ENCODE data around the gene COL2A1. TPM values are rescaled to one million over a fixed set of nuclear protein-coding genes. Genes with fewer than 3 reads are reported as not detected.

Gene COL2A1
- total RNA-seq (2022; extraction: Qiagen RNA extraction): 0.06 to 0.18 TPM (median 0.11 TPM) in 5 replicates

DNA sequence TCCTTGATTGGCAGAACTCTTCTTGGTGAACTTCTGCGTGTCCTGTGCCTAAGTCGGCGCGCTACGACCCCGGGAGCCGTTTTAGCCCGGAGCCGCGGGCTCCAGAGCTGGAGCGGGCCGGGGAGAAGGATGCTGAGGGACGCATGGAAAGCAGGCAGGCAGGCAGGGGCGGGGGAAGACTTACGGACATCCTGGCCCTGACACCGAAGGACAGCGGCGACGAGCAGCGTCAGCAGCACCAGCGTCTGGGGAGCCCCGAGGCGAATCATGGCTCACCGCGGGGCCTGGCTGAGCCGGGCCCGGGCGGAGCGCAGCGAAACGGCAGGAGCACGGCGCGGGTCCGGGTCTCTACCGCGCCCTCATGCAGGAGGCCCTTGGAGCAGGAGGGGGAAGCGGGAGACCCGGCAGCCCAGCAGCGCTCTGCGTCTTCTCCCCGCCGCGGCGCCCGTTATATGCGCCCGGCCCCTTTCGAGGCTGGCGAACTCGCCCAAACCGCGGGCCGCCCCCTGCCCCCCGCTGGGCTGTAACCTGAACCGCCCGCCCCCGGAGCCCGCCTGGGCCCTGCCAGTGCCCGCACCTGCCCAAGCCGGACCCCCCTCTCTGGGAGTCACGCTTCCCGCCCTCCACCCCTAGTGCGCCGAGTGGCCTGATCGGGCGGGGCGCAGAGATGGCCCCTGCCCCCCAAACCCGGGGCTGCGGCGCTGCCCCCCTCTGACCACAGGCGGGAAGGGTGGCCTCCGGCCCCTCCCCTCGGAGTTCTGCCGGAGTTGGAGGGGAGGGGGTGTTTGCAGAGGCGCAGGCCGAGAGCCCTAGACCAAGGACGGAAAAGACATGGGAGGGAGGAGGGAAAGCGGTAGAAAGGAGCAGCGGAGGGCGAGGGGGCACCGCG is at the start of gene COL2A1:
Gene COL2A1, minus strand, starts transcription at position 424 of the 889 bp plus-strand sequence. Its CDS starts 155 bp downstream, at position 269.

DNA sequence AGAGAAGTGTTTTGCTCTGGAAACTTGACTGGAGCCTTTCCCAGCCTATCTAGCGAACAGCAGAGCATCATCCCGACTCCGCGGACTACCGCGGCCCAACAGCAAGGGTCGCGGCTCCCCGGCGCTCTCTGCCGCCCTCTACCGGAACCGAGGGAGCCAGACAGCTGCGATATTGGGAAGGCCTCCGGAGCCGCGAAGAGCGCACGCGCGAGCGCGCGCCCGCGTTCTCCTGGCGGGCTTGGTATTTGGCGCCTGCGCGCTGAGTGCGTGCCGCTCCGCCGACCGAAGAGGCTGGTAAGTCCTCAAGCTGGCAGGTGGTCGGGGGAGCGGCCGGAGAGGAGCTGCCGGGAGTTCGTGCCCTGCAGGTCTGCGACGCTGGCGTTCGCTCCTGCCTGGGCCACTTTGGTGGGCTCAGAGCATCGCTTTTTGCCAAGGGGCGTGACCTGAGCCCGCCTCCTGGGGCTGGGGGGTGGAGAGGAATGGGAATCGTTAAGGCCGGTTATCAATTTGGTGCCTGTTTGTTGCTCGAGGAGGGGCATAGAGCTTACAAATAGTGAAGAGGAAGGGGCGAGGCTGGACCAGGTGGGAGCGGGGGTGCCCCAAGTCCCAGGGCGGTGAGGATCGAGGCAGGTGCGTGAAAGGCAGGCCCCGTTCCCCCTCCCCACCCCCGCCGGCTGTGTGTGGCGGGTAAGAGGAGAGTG is 40.8 kb downstream of the COL2A1 start, which contains the start of gene TMEM106C:
Gene TMEM106C, plus strand, starts transcription at position 257 of the 701 bp plus-strand sequence. CDS start 641 bp downstream, outside the sequence.

Other genes starting within 250 kb of the COL2A1 start
- gene RAPGEF3, start 245.6 kb downstream of the COL2A1 start, total RNA-seq (2022; extraction: Qiagen RNA extraction): 0.51 to 0.72 TPM (median 0.60 TPM) in 5 replicates
- gene SLC48A1, start 231.2 kb downstream of the COL2A1 start, total RNA-seq (2022; extraction: Qiagen RNA extraction): 21.1 to 30.5 TPM (median 27.9 TPM) in 5 replicates
- 47.6 to 73.5 TPM (median 65.8 TPM) in 5 replicates for gene HDAC7, start 184.6 kb downstream of the COL2A1 start, total RNA-seq (2022; extraction: Qiagen RNA extraction)
- 2.7 to 3.5 TPM (median 3.1 TPM) in 5 replicates for gene VDR, start 99.5 kb downstream of the COL2A1 start, total RNA-seq (2022; extraction: Qiagen RNA extraction)
- gene TMEM106C, start 40.9 kb downstream of the COL2A1 start, total RNA-seq (2022; extraction: Qiagen RNA extraction): 116 to 133 TPM (median 125 TPM) in 5 replicates
- 11.5 to 16.0 TPM (median 12.9 TPM) in 5 replicates for gene SENP1, start 101.6 kb upstream of the COL2A1 start, total RNA-seq (2022; extraction: Qiagen RNA extraction)
- gene PFKM, start 114.9 kb upstream of the COL2A1 start, total RNA-seq (2022; extraction: Qiagen RNA extraction): 22.3 to 24.0 TPM (median 23.5 TPM) in 5 replicates
- gene ASB8, start 153.0 kb upstream of the COL2A1 start, total RNA-seq (2022; extraction: Qiagen RNA extraction): 12.6 to 16.9 TPM (median 14.9 TPM) in 5 replicates
- gene CCDC184, start 179.2 kb upstream of the COL2A1 start, total RNA-seq (2022; extraction: Qiagen RNA extraction): 2.3 to 3.1 TPM (median 2.9 TPM) in 5 replicates
- gene OR10AD1, start 198.8 kb upstream of the COL2A1 start, total RNA-seq (2022; extraction: Qiagen RNA extraction): not detected in 5 replicates